Activated CD8-positive, alpha-beta T cell treated with anti-CD3 and anti-CD28 coated beads for 36 hours (primary cell): Measurements from ENCODE around the gene SLC39A9. TPM values are rescaled to one million over a fixed set of nuclear protein-coding genes. Genes with fewer than 3 reads are reported as not detected.

ENCODE experiments used
- ATAC-seq: fragments of 200-7000 bp; cut with Tn5 transposase; one replicate; pipeline ENCODE4 v1.10.0; 2021; ENCODE audit warnings: mild to moderate bottlenecking, moderate library complexity
- CTCF ChIA-PET: fragments of 350-600 bp; sonication (Branson Sonifier 250); formaldehyde crosslinking; loops from one replicate; lab custom pipeline; 2021; ENCODE audit warnings: antibody characterized with exemption; lab: Charles Lee
- POLR2A ChIA-PET: fragments of 350-600 bp; sonication (Branson Sonifier 250); formaldehyde crosslinking; loops from one replicate; lab custom pipeline; 2021; ENCODE audit warnings: antibody characterized with exemption; lab: Charles Lee
- DNase-seq: peaks from one replicate; pipeline ENCODE4 v3.0.0-alpha.2; 2020
- H3K27ac Mint-ChIP-seq: one replicate; pipeline ENCODE4 v1.8.0; 2021; ENCODE audit warnings: mild to moderate bottlenecking, mixed read lengths
- H3K27me3 Mint-ChIP-seq: one replicate; pipeline ENCODE4 v1.8.0; 2021; ENCODE audit warnings: mixed read lengths
- H3K36me3 Mint-ChIP-seq: one replicate; pipeline ENCODE4 v1.8.0; 2021; ENCODE audit warnings: low read depth, mixed read lengths
- H3K4me1 Mint-ChIP-seq: one replicate; pipeline ENCODE4 v1.8.0; 2021; ENCODE audit warnings: low read depth, mixed read lengths
- H3K4me3 Mint-ChIP-seq: one replicate; pipeline ENCODE4 v1.8.0; 2021; ENCODE audit warnings: mild to moderate bottlenecking, moderate library complexity, mixed read lengths
- H3K9me3 Mint-ChIP-seq: one replicate; pipeline ENCODE4 v1.8.0; 2021; ENCODE audit warnings: mixed read lengths
- intact Hi-C: fragments of 100-400 bp; cut with micrococcal nuclease; formaldehyde crosslinking; loops from one replicate; pipeline ENCODE4 v1.10.0; 2022
- total RNA-seq, 2 experiments: library from RNA; stranded (reverse); gene quantifications; one replicate each; pipeline ENCODE4 v1.2.3, GENCODE V29; 2021
- TF ChIP-seq, protein P1 (sequence below): fragments of 200-600 bp; IDR thresholded peaks from one replicate; pipeline ENCODE4 v1.8.0; 2022; ENCODE audit warnings: antibody characterized with exemption, mild to moderate bottlenecking

SLC39A9 gene
- total RNA-seq, 2 experiments from 2014 or later: 39.2 to 41.3 TPM

DNA sequence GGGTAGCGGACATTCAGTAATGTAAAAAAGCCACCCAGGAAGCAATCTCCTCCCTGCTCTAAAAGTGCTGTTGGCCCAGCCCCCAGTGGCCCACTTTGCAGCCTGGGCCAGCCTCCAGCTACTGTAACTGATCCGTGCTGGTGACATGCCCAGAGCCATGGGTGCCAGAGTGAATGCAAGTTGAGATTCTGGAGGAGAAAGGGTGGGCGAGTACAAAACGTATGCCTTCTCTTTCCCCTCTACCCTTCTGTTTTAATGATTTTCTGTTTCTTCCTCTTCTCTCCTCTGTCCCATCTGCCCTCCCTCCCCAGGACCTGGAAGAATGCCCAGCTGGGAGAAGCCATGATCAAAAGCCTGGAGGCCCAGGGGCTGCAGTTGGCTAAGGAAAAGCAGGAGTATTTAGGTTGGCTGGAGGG is 102.9 kb downstream of the SLC39A9 start:
- ChIA-PET CTCF (interaction anchor here (0.6 kb wide), 1 partner anchor 25 kb away, joined by 3 read pairs; no protein-coding TSS in a partner anchor), POLR2A (no interaction called here)
- ATAC-seq: no peak
- Mint-ChIP-seq H3K9me3 (no peaks in the 10 kb centered on the region), H3K4me3 (no peak overlapping the region), H3K4me1 (no peaks in the 10 kb centered on the region), H3K27ac (no peak overlapping the region), H3K36me3 (no peaks in the 10 kb centered on the region), H3K27me3 (no peaks in the 10 kb centered on the region)
- DNase-seq: no peak
- intact Hi-C loops: no loop called here
- TF ChIP-seq, protein P1, sequence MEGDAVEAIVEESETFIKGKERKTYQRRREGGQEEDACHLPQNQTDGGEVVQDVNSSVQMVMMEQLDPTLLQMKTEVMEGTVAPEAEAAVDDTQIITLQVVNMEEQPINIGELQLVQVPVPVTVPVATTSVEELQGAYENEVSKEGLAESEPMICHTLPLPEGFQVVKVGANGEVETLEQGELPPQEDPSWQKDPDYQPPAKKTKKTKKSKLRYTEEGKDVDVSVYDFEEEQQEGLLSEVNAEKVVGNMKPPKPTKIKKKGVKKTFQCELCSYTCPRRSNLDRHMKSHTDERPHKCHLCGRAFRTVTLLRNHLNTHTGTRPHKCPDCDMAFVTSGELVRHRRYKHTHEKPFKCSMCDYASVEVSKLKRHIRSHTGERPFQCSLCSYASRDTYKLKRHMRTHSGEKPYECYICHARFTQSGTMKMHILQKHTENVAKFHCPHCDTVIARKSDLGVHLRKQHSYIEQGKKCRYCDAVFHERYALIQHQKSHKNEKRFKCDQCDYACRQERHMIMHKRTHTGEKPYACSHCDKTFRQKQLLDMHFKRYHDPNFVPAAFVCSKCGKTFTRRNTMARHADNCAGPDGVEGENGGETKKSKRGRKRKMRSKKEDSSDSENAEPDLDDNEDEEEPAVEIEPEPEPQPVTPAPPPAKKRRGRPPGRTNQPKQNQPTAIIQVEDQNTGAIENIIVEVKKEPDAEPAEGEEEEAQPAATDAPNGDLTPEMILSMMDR: no peak

DNA sequence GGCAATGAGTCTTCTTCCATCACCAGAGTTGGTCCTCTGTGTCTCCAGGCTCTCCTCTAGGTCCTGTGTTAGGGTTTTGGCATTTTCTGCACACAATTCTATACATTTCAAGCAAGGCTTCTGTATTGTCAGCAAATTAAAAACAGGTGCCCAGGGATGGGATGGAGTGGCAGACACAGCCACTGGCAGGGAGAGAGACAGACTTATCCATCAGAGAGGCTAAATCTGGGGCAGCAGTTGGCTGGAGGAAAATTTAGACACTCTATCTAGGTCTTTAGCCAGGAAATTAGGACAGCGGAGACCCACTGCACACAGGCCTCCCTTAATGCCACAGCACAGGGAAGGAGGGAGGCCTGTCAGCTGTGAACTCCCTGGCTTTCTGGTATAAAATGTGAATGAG is 106.3 kb downstream of the SLC39A9 start:
- intact Hi-C loops: no loop called here
- H3K4me1 Mint-ChIP-seq: no peaks in the 10 kb centered on the region
- no peak overlapping the region for H3K4me3 Mint-ChIP-seq
- no peaks in the 10 kb centered on the region for H3K36me3 Mint-ChIP-seq
- DNase-seq (no peak), ATAC-seq (no peak)
- H3K9me3 Mint-ChIP-seq: no peaks in the 10 kb centered on the region
- ChIA-PET POLR2A (no interaction called here), CTCF (interaction anchor here (1.8 to 3.5 kb wide), 2 partner anchors 12 to 43 kb away, joined by 5 to 14 read pairs; no protein-coding TSS in a partner anchor)
- H3K27ac Mint-ChIP-seq: no peak overlapping the region
- TF ChIP-seq, protein P1: no peak
- H3K27me3 Mint-ChIP-seq: no peaks in the 10 kb centered on the region

DNA sequence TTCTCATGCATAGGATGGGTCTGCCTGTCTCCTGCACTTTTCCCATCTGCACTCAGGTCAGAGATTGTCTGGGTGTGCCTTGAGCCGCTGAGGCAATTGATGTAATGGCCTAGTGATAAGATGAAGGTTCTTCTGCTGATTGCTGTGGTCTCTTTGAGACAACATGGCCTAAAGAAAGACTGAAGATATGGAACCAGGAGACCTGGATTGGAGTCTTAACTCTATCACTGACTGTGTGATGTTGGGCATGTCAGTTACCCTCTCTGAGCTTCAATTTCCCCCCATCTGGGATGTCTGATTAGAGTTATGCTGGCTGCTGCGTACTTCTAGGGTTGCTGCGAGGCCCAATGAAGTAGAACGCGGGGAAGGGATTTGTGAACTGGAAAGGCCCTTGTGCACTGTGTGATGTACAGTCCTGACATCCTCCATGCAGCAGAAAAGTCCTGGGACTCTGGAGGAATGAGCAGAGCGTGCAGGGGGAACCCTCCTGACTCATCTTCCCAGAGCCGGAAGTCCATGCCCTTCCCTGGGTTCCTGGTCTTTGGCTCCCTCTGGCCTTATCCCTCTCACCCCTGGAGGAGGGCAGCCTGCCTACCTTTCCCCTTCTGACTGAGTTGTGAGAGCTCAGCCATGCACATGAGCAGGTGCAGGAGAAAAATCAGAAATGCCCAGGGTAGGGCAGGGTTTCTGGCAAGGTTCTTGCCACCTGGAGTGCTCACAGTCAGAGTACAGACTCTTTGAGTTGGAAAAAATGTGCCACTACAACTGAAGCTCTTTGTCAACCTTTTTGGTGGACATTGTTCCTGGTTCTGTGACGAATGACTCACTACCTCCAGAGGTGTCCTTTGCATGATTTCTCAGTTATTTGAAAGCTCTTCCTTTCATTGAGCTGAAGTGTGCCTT is 107.1 kb downstream of the SLC39A9 start:
- Mint-ChIP-seq H3K4me1 (no peaks in the 10 kb centered on the region), H3K27ac (no peak overlapping the region), H3K36me3 (no peaks in the 10 kb centered on the region), H3K9me3 (no peaks in the 10 kb centered on the region), H3K4me3 (no peak overlapping the region), H3K27me3 (no peaks in the 10 kb centered on the region)
- TF ChIP-seq, protein P1: no peak
- ChIA-PET CTCF (interaction anchor here (0.7 to 3.5 kb wide), 3 partner anchors 12 to 757 kb away, joined by 3 to 14 read pairs (median 5); no protein-coding TSS in a partner anchor), POLR2A (no interaction called here)
- ATAC-seq: no peak
- DNase-seq: no peak
- intact Hi-C loops: no loop called here

DNA sequence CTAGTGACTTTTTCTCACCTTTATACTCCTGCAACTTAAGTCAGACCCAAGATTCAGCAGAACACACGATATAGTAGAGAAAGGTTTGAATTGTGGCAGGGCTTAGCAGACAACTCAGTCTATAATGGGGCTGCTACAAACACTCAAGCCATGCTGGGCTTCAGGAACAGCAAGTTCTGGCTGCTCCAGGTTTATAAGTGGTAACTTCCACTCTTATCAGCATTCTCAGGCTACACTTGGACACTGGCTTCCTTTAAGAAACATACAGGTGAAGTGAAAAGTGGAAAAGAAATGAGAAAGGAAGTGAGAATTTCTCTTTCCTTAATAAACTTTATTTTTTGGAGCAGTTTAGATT is 107.7 kb downstream of the SLC39A9 start:
- H3K9me3 Mint-ChIP-seq: no peaks in the 10 kb centered on the region
- no peak overlapping the region for H3K4me3 Mint-ChIP-seq
- ATAC-seq: no peak
- TF ChIP-seq, protein P1: no peak
- H3K27ac Mint-ChIP-seq: no peak overlapping the region
- no peaks in the 10 kb centered on the region for H3K27me3 Mint-ChIP-seq
- CTCF ChIA-PET: interaction anchor here (0.7 kb wide), 1 partner anchor 757 kb away, joined by 3 read pairs; no protein-coding TSS in a partner anchor
- DNase-seq: no peak
- intact Hi-C loops: no loop called here
- H3K4me1 Mint-ChIP-seq: no peaks in the 10 kb centered on the region
- no peaks in the 10 kb centered on the region for H3K36me3 Mint-ChIP-seq
- POLR2A ChIA-PET: no interaction called here

Other genes with a start within 250 kb of the SLC39A9 start
- 10 to 100 TPM; 34.3 to 36.5 TPM for gene DCAF5, start 245.6 kb upstream of the SLC39A9 start, total RNA-seq
- gene EXD2, start 207.2 kb upstream of the SLC39A9 start, total RNA-seq: 10 to 100 TPM in 1 of 2 experiments, 1 to 10 TPM in 1; 9.4 to 10.7 TPM
- not detected for gene GALNT16, start 138.5 kb upstream of the SLC39A9 start, total RNA-seq
- 100 to 1,000 TPM; 301 to 313 TPM for gene ERH, start 393 bp upstream of the SLC39A9 start, total RNA-seq
- gene PLEKHD1, start 86.0 kb downstream of the SLC39A9 start, total RNA-seq: under 1 TPM in 1 of 2 experiments, not detected in 1; 0.07 TPM
- gene CCDC177, start 176.2 kb downstream of the SLC39A9 start, total RNA-seq: not detected
- gene SUSD6, start 212.9 kb downstream of the SLC39A9 start, total RNA-seq: 10 to 100 TPM; 35.7 to 36.2 TPM